PC-3 (cell line): ENCODE results near the gene IDI2. TPM values are rescaled to one million over a fixed set of nuclear protein-coding genes. Genes with fewer than 3 reads are reported as not detected.

Experiments
- ATAC-seq: fragments of 200-7000 bp; cut with Tn5 transposase; 2 replicates; pipeline ENCODE4 v1.9.1; 2020; ENCODE audit warnings: mild to moderate bottlenecking, moderate library complexity
- BruUV-seq: library from RNA; stranded (reverse); fragments of 400-500 nt; replicated peaks from 2 replicates; lab custom pipeline; 2021; lab: Mats Ljungman, UMichigan
- CTCF ChIA-PET: fragments of 300-600 bp; sonication (Branson Sonifier 250); formaldehyde crosslinking; loops from one replicate; lab custom pipeline; 2022; ENCODE audit warnings: antibody characterized with exemption; lab: Charles Lee
- POLR2A ChIA-PET: fragments of 300-600 bp; sonication (Branson Sonifier 250); formaldehyde crosslinking; loops from one replicate; lab custom pipeline; 2022; ENCODE audit warnings: antibody characterized with exemption; ENCODE audit not compliant: unreplicated experiment; lab: Charles Lee
- DNase-seq: peaks from one replicate; pipeline ENCODE4 v3.0.0-alpha.2; 2015
- H2AFZ ChIP-seq: fragments of 300-600 bp; sonication (generic); 2 replicates; pipeline ENCODE4 v1.6.0; 2016; ENCODE audit warnings: antibody characterized with exemption, low read length
- H3F3A ChIP-seq: fragments of 300-600 bp; sonication (generic); one replicate; pipeline ENCODE4 v1.6.0; 2017; ENCODE audit warnings: antibody characterized with exemption, low read length, control low read depth, mild to moderate bottlenecking; ENCODE audit not compliant: unreplicated experiment
- H3K27ac ChIP-seq: fragments of 300-600 bp; sonication (generic); 2 replicates; pipeline ENCODE4 v1.5.1; 2016; ENCODE audit warnings: mild to moderate bottlenecking, low read length
- H3K27me3 ChIP-seq: fragments of 300-600 bp; sonication (generic); 2 replicates; pipeline ENCODE4 v1.6.1; 2016; ENCODE audit warnings: low read length, mixed read lengths
- H3K36me3 ChIP-seq: fragments of 300-600 bp; sonication (generic); 2 replicates; pipeline ENCODE4 v1.6.1; 2016; ENCODE audit warnings: low read depth, mixed run types, low read length, mixed read lengths
- H3K4me1 ChIP-seq: fragments of 300-600 bp; sonication (generic); 2 replicates; pipeline ENCODE4 v1.5.1; 2016; ENCODE audit warnings: low read length; ENCODE audit not compliant: insufficient read depth
- H3K4me2 ChIP-seq: fragments of 300-600 bp; sonication (generic); 2 replicates; pipeline ENCODE4 v1.6.0; 2016; ENCODE audit warnings: low read length
- H3K4me3 ChIP-seq: fragments of 300-600 bp; sonication (generic); 2 replicates; pipeline ENCODE4 v1.5.1; 2016; ENCODE audit warnings: mild to moderate bottlenecking, low read length, mixed read lengths
- H3K79me2 ChIP-seq: fragments of 300-600 bp; sonication (generic); 2 replicates; pipeline ENCODE4 v1.6.1; 2017; ENCODE audit warnings: low read length, mixed read lengths
- H3K9ac ChIP-seq: fragments of 300-600 bp; sonication (generic); 2 replicates; pipeline ENCODE4 v1.6.0; 2016; ENCODE audit warnings: mild to moderate bottlenecking, low read length
- H3K9me2 ChIP-seq: fragments of 300-600 bp; sonication (generic); replicated peaks from 2 replicates; pipeline ENCODE4 v1.6.1; 2016; ENCODE audit warnings: mixed run types, low read length, mixed read lengths
- H3K9me3 ChIP-seq: fragments of 300-600 bp; sonication (generic); 2 replicates; pipeline ENCODE4 v1.6.1; 2016; ENCODE audit warnings: low read length, mixed read lengths
- H4K20me1 ChIP-seq: fragments of 300-600 bp; sonication (generic); 2 replicates; pipeline ENCODE4 v1.6.1; 2016; ENCODE audit warnings: low read length, mixed read lengths
- EZH2 ChIP-seq: fragments of 300-600 bp; sonication (generic); IDR thresholded peaks from one replicate; pipeline ENCODE4 v1.6.1; 2017; ENCODE audit warnings: antibody characterized with exemption, mild to moderate bottlenecking, low read length; ENCODE audit not compliant: unreplicated experiment
- EZH2phosphoT487 ChIP-seq: fragments of 300-600 bp; sonication (generic); IDR thresholded peaks from 2 replicates; pipeline ENCODE4 v1.6.1; 2018; ENCODE audit warnings: mild to moderate bottlenecking, antibody characterized with exemption, low read length, borderline replicate concordance
- intact Hi-C: fragments of 100-400 bp; cut with micrococcal nuclease; formaldehyde crosslinking; loops from 2 replicates; pipeline ENCODE4 v1.9.0; 2023
- total RNA-seq: library from RNA; depleted of rRNA; stranded (reverse); fragments of >200 nt; gene quantifications from 2 replicates; pipeline ENCODE4 v1.2.3, GENCODE V29; 2014
- TF ChIP-seq, protein P1 (sequence below): fragments of 300-600 bp; sonication (generic); conservative IDR thresholded peaks from 2 replicates; pipeline ENCODE4 v1.5.1; 2017; ENCODE audit warnings: antibody characterized with exemption, low read depth, mild to moderate bottlenecking, low read length

The IDI2 gene
- total RNA-seq, 1 experiment from 2014 or later = not detected

DNA sequence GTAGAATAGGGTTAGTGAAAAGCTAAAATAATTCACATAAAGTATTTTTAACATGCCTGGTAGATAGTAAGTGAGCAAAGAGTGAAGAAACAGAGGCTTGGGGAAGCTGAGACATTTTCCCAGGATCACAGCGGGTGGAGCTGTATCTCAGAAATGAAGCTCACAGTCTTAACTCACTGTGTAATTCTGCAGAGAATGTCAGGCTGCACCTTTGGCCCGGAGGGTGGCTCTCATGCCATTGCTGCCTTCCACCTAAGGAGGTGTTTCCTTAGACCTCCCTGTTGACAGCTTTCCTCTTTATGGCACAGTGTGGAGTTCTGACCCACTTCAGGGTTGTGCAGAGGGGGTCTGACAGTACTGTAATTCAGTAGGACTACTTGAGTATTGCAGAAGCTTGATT, 40.3 kb downstream of the IDI2 start:
- Histone ChIP-seq H3K9me3 (no peaks in the 10 kb centered on the region), H3K4me2 (no peak overlapping the region), H2AFZ (no peak overlapping the region), H3K4me3 (no peak overlapping the region), H4K20me1 (peaks cover 12% of the 10 kb centered on the region; the same call in 1 of the 2 replicates), H3K27ac (no peak overlapping the region), H3K4me1 (peaks cover 14% of the 10 kb centered on the region), H3K9ac (no peak overlapping the region), H3K36me3 (no peaks in the 10 kb centered on the region; the same call in 1 of the 2 replicates), H3F3A (no peaks in the 10 kb centered on the region), H3K79me2 (peaks cover 29% of the 10 kb centered on the region), H3K27me3 (no peaks in the 10 kb centered on the region), H3K9me2 (no peaks in the 10 kb centered on the region)
- no peak for TF ChIP-seq EZH2
- no peak for TF ChIP-seq EZH2phosphoT487
- TF ChIP-seq, protein P1, sequence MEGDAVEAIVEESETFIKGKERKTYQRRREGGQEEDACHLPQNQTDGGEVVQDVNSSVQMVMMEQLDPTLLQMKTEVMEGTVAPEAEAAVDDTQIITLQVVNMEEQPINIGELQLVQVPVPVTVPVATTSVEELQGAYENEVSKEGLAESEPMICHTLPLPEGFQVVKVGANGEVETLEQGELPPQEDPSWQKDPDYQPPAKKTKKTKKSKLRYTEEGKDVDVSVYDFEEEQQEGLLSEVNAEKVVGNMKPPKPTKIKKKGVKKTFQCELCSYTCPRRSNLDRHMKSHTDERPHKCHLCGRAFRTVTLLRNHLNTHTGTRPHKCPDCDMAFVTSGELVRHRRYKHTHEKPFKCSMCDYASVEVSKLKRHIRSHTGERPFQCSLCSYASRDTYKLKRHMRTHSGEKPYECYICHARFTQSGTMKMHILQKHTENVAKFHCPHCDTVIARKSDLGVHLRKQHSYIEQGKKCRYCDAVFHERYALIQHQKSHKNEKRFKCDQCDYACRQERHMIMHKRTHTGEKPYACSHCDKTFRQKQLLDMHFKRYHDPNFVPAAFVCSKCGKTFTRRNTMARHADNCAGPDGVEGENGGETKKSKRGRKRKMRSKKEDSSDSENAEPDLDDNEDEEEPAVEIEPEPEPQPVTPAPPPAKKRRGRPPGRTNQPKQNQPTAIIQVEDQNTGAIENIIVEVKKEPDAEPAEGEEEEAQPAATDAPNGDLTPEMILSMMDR = no peak
- BruUV-seq = no TSS peak
- intact Hi-C loops = loop anchor here (5.0 kb wide), 1 partner anchor 53 kb away; the partner anchor contains the start of gene LARP4B
- POLR2A ChIA-PET = no interaction called here
- ATAC-seq = no peak
- CTCF ChIA-PET = no interaction called here
- no peak for DNase-seq

DNA sequence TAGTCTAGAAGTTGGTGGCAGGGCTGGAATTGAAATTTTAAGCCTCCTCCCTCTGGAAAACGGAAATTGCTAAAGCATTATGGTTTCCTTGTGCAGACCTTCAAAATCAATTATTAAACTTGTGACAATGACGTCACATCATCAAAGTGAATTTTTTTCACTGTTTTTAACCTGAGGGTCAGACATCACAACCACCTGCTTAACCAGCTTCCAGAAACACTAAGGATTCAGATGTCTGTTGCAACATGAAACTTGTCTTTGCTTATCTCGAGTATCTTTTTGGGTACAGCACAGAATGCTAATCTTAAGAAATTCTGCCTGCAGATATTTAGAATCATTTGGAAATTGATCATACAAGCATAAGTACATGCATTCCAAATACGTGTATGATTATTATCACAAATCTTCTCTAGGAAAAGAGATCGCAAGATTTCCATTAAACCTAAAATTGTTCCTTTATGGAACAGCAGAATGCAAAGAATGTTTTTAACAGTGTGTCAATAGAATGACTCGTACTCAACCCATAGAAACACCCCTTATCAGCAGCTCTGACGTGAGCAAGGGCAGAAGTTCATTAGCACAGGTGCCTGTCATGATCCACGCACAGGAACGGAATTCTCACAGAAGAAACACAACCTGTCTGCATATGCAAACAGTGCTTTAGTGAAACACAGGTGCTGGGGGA, 41.5 kb downstream of the IDI2 start:
- Histone ChIP-seq H3K4me3 (no peak overlapping the region), H3F3A (no peaks in the 10 kb centered on the region), H3K9ac (no peak overlapping the region), H2AFZ (no peak overlapping the region), H4K20me1 (no peaks in the 10 kb centered on the region; the same call in 1 of the 2 replicates), H3K4me1 (peaks cover 14% of the 10 kb centered on the region), H3K27ac (no peak overlapping the region), H3K36me3 (no peaks in the 10 kb centered on the region), H3K4me2 (no peak overlapping the region), H3K79me2 (peaks cover 16% of the 10 kb centered on the region), H3K9me2 (no peaks in the 10 kb centered on the region), H3K9me3 (no peaks in the 10 kb centered on the region), H3K27me3 (no peaks in the 10 kb centered on the region)
- TF ChIP-seq, protein P1 = no peak
- TF ChIP-seq EZH2phosphoT487 (no peak), EZH2 (no peak)
- DNase-seq (peak; percentile 30), ATAC-seq (no peak)
- ChIA-PET CTCF (no interaction called here), POLR2A (no interaction called here)
- no TSS peak for BruUV-seq
- intact Hi-C loops = no loop called here

DNA sequence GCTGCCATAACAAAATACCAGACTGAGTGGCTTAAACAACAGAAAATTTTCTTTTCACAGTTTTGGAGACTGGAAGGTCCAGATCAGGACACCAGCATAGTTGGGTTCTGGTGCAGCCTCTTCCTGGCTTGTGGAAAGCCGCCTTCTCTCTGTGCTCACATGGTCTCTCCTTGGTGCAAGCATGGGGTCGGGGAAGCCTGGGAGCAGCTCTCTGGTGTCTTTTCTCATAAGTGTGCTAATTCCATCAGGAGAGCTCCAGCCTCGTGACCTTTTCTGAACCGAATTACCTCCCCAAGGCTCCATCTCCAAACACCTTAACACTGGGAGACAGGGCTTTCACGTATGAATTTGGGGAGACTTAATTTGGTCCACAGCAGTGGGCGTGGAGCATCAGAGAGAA, 42.3 kb downstream of the IDI2 start:
- Histone ChIP-seq H3K4me2 (no peak overlapping the region), H3K27me3 (no peaks in the 10 kb centered on the region), H3K27ac (no peak overlapping the region), H3K4me3 (no peak overlapping the region), H3K4me1 (peaks cover 14% of the 10 kb centered on the region), H3K9me2 (no peaks in the 10 kb centered on the region), H3K79me2 (peaks cover 9% of the 10 kb centered on the region), H3K9me3 (no peaks in the 10 kb centered on the region), H2AFZ (no peak overlapping the region), H4K20me1 (no peaks in the 10 kb centered on the region), H3F3A (no peaks in the 10 kb centered on the region), H3K36me3 (no peaks in the 10 kb centered on the region), H3K9ac (no peak overlapping the region)
- CTCF ChIA-PET = no interaction called here
- TF ChIP-seq EZH2phosphoT487 = no peak
- TF ChIP-seq, protein P1 = no peak
- no peak for ATAC-seq
- BruUV-seq = no TSS peak
- POLR2A ChIA-PET = no interaction called here
- intact Hi-C loops = no loop called here
- DNase-seq = no peak
